Kidney epithelial cell (primary cell): ENCODE data around the gene CMPK1. TPM values are rescaled to one million over a fixed set of nuclear protein-coding genes. Genes with fewer than 3 reads are reported as not detected.

Experiments used
- DNase-seq: peaks from one replicate; pipeline ENCODE4 v3.0.0-alpha.2; 2010; ENCODE audit warnings: low read depth
- H3K27me3 ChIP-seq: 2 replicates; pipeline ENCODE4 v1.6.0; 2011; ENCODE audit warnings: low read length; ENCODE audit not compliant: control insufficient read depth, insufficient read depth
- H3K36me3 ChIP-seq: 2 replicates; pipeline ENCODE4 v1.5.1; 2011; ENCODE audit warnings: low read length; ENCODE audit not compliant: control insufficient read depth, insufficient read depth
- H3K4me3 ChIP-seq: 2 replicates; pipeline ENCODE4 v1.5.1; 2011; ENCODE audit warnings: low read depth, mild to moderate bottlenecking, control low read depth, low read length
- total RNA-seq: library from RNA; depleted of rRNA; stranded (reverse); fragments of >200 nt; gene quantifications from 2 replicates; pipeline ENCODE4 v1.2.3, GENCODE V29; 2015
- TF ChIP-seq, protein P1 (sequence below): IDR thresholded peaks from 2 replicates; pipeline ENCODE4 v1.5.1; 2011; ENCODE audit warnings: mild to moderate bottlenecking, moderate library complexity, low read length, control low read depth, inconsistent platforms; ENCODE audit not compliant: insufficient read depth, poor library complexity, severe bottlenecking

Gene CMPK1
- total RNA-seq, 1 donor from 2014 or later: 74.7 TPM

DNA sequence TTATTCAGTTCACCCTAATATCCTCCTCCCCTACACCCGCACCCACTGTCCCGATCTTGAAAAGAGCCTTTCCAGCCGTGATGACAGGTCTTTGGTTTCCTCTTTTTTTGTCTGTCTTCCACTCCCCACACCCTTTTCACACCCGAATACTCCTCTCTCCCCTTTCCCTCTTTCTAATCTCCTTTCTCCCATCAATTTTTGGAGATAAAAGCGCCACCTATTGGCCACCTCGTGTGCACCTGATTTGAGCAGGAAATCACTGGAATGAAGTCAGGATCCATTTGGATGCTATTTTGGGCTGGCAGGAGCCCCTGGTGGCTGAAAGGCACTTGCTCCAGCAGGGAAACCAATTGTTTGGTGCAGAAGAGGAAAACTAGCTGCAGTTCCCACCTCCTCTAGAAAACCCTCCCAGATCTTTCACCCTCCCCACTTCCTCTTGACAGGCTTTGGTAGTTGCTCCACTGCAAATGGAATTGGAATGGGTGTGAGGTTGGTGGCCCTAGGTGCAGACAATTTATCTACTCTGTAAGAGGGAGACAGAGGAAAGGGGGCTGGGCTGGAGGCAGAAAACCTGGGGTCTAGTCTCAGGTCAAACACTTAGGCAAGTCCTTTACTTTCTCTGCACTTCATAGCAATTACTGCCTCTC lies 90.9 kb downstream of the CMPK1 start:
- H3K4me3 ChIP-seq: no peak overlapping the region
- no peaks in the 10 kb centered on the region for H3K27me3 ChIP-seq
- TF ChIP-seq, protein P1, sequence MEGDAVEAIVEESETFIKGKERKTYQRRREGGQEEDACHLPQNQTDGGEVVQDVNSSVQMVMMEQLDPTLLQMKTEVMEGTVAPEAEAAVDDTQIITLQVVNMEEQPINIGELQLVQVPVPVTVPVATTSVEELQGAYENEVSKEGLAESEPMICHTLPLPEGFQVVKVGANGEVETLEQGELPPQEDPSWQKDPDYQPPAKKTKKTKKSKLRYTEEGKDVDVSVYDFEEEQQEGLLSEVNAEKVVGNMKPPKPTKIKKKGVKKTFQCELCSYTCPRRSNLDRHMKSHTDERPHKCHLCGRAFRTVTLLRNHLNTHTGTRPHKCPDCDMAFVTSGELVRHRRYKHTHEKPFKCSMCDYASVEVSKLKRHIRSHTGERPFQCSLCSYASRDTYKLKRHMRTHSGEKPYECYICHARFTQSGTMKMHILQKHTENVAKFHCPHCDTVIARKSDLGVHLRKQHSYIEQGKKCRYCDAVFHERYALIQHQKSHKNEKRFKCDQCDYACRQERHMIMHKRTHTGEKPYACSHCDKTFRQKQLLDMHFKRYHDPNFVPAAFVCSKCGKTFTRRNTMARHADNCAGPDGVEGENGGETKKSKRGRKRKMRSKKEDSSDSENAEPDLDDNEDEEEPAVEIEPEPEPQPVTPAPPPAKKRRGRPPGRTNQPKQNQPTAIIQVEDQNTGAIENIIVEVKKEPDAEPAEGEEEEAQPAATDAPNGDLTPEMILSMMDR: peak; percentile 83
- H3K36me3 ChIP-seq: no peaks in the 10 kb centered on the region
- DNase-seq: no peak

Other genes starting within 250 kb of the CMPK1 start
- gene CYP4A22, start 196.3 kb upstream of the CMPK1 start, total RNA-seq: not detected in 2 replicates
- 22.7 and 28.1 TPM in 2 replicates for gene PDZK1IP1, start 143.8 kb upstream of the CMPK1 start, total RNA-seq
- gene TAL1, start 101.6 kb upstream of the CMPK1 start, total RNA-seq: 0.71 and 0.75 TPM in 2 replicates
- gene STIL, start 19.6 kb upstream of the CMPK1 start, total RNA-seq: 4.9 and 5.5 TPM in 2 replicates
- gene FOXE3, start 82.5 kb downstream of the CMPK1 start, total RNA-seq: not detected in 2 replicates
- gene FOXD2, start 104.3 kb downstream of the CMPK1 start, total RNA-seq: 0.21 and 0.96 TPM in 2 replicates